K562 (cell line): ENCODE data around the gene ELOB. TPM values are rescaled to one million over a fixed set of nuclear protein-coding genes. Genes with fewer than 3 reads are reported as not detected.

Source experiments
- ATAC-seq: fragments of 200-7000 bp; cut with Tn5 transposase; 3 replicates; pipeline ENCODE4 v1.9.1; 2020; ENCODE audit warnings: moderate library complexity
- BruUV-seq: library from RNA; stranded (reverse); fragments of 400-500 nt; replicated peaks from 2 replicates; lab custom pipeline; 2021; lab: Mats Ljungman, UMichigan
- CTCF ChIA-PET: fragments of 300-600 bp; formaldehyde crosslinking; extraction: SDS; loops from one replicate; lab custom pipeline; 2021; ENCODE audit warnings: low intra/inter-chr PET ratio; lab: Yijun Ruan, JAX
- POLR2A ChIA-PET: fragments of 300-600, 350-650 bp; sonication (Branson Sonifier 250); formaldehyde crosslinking; extraction: SDS; loops from one replicate; lab custom pipeline; 2021; ENCODE audit warnings: antibody characterized with exemption, inconsistent platforms; lab: Yijun Ruan, JAX
- DNase-seq, 4 experiments: peaks; one replicate each; pipeline versions ENCODE4 v3.0.0 to v3.0.0-alpha.2; 2011 to 2018; ENCODE audit warnings: low spot score in 3 of 4, mixed read lengths in 3 of 4; ENCODE audit errors: extremely low read depth in 1 of 4
- FAIRE-seq: peaks from 2 replicates; lab custom pipeline; 2011; peaks lifted over from hg19 to GRCh38; lab: Jason Lieb, UNC
- H2AFZ ChIP-seq: 2 replicates; pipeline ENCODE4 v1.6.0; 2011; ENCODE audit warnings: low read depth, low read length, control low read depth, inconsistent platforms
- H3K27ac ChIP-seq: fragments of 200-600 bp; 3 replicates; pipeline ENCODE4 v1.8.0; 2011; ENCODE audit warnings: low read depth, mild to moderate bottlenecking, control low read depth, inconsistent platforms, low read length, moderate library complexity, mixed read lengths; ENCODE audit errors: extremely low read depth
- H3K27me3 ChIP-seq, 2 experiments: fragments of 300-600 bp in 1 of 2; 2 replicates in 1 of 2; 3 replicates in 1 of 2; pipeline versions ENCODE4 v1.6.0 to v1.8.0; 2011; ENCODE audit warnings: inconsistent platforms in 2 of 2, low read length in 2 of 2, mild to moderate bottlenecking in 1 of 2, mixed read lengths in 1 of 2, moderate library complexity in 1 of 2; ENCODE audit not compliant: control insufficient read depth in 2 of 2, insufficient read depth in 2 of 2
- H3K36me3 ChIP-seq: fragments of 300-600 bp; 3 replicates; pipeline ENCODE4 v1.8.0; 2011; ENCODE audit warnings: mild to moderate bottlenecking, low read length, inconsistent platforms; ENCODE audit not compliant: control insufficient read depth, insufficient read depth
- H3K4me1 ChIP-seq, 2 experiments: fragments of 200-600 bp in 1 of 2; replicated peaks in 1 of 2; 2 replicates in 1 of 2; 3 replicates in 1 of 2; pipeline versions ENCODE4 v1.5.1 to v1.8.0; 2011; ENCODE audit warnings: inconsistent platforms in 2 of 2, low read length in 2 of 2, mild to moderate bottlenecking in 1 of 2, mixed read lengths in 1 of 2, moderate library complexity in 1 of 2; ENCODE audit not compliant: control insufficient read depth in 2 of 2, insufficient read depth in 2 of 2
- H3K4me2 ChIP-seq: 2 replicates; pipeline ENCODE4 v1.6.1; 2011; ENCODE audit warnings: low read length, control low read depth, inconsistent platforms, mixed read lengths; ENCODE audit not compliant: insufficient read depth
- H3K4me3 ChIP-seq: fragments of 200-600 bp; sonication (generic), shearing (Covaris generic); 2 replicates; pipeline ENCODE4 v1.5.1; 2016; ENCODE audit warnings: control low read depth, inconsistent platforms
- H3K79me2 ChIP-seq: fragments of 200-600 bp; 3 replicates; pipeline ENCODE4 v1.8.0; 2011; ENCODE audit warnings: low read length, inconsistent platforms; ENCODE audit not compliant: control insufficient read depth, insufficient read depth
- H3K9ac ChIP-seq, 2 experiments: 2 replicates each; pipeline versions ENCODE4 v1.6.0 to v1.6.1; 2011; ENCODE audit warnings: low read depth in 2 of 2, low read length in 2 of 2, control low read depth in 1 of 2, inconsistent platforms in 1 of 2, mild to moderate bottlenecking in 1 of 2, mixed read lengths in 1 of 2; ENCODE audit not compliant: insufficient read depth in 1 of 2
- H3K9me1 ChIP-seq: one replicate; pipeline ENCODE4 v1.6.0; 2011; ENCODE audit warnings: inconsistent platforms, mild to moderate bottlenecking, low read length, moderate library complexity; ENCODE audit not compliant: control insufficient read depth, insufficient read depth
- H3K9me3 ChIP-seq: replicated peaks from 2 replicates; pipeline ENCODE4 v1.5.1; 2011; ENCODE audit warnings: low read depth, low read length, inconsistent platforms; ENCODE audit not compliant: control insufficient read depth, insufficient read depth
- H4K20me1 ChIP-seq: replicated peaks from 2 replicates; pipeline ENCODE4 v1.6.1; 2011; ENCODE audit warnings: low read length, inconsistent platforms, mixed read lengths; ENCODE audit not compliant: control insufficient read depth, insufficient read depth
- CEBPB ChIP-seq: fragments of 450-650 bp; IDR thresholded peaks from 2 replicates; pipeline ENCODE4 v1.6.1; 2016; ENCODE audit warnings: missing genetic modification characterization, missing compliant biosample characterization
- CREM ChIP-seq: IDR thresholded peaks from 2 replicates; pipeline ENCODE4 v1.6.1; 2014; ENCODE audit warnings: antibody characterized with exemption, low read depth
- DMBX1 ChIP-seq: fragments of 250-450 bp; sonication (Bioruptor Pico); IDR thresholded peaks from 2 replicates; pipeline ENCODE4 v1.8.0; 2022; ENCODE audit warnings: inconsistent platforms, mild to moderate bottlenecking, moderate library complexity, borderline replicate concordance
- ELF1 ChIP-seq: fragments of 200-800 bp; sonication (Bioruptor generic); IDR thresholded peaks from 2 replicates; pipeline ENCODE4 v1.6.1; 2016; ENCODE audit warnings: missing genetic modification characterization, missing compliant biosample characterization
- FOXM1 ChIP-seq, 2 experiments: fragments of 450-650 bp in 1 of 2; sonication (generic) in 1 of 2; formaldehyde crosslinking in 1 of 2; IDR thresholded peaks; 2 replicates each; pipeline versions ENCODE4 v1.6.1 to v1.9.0; 2017 to 2022; ENCODE audit warnings: low read depth in 2 of 2, mild to moderate bottlenecking in 2 of 2, missing genetic modification reagents in 1 of 2, moderate library complexity in 1 of 2
- GABPB2 ChIP-seq: fragments of 250-450 bp; sonication (Bioruptor Pico); conservative IDR thresholded peaks from 2 replicates; pipeline ENCODE4 v1.5.1; 2021; ENCODE audit warnings: mild to moderate bottlenecking
- GTF2F1 ChIP-seq: IDR thresholded peaks from 2 replicates; pipeline ENCODE4 v1.6.1; 2011; ENCODE audit warnings: low read depth, low read length, improper control_type of control experiment
- HDGF ChIP-seq: fragments of 450-650 bp; IDR thresholded peaks from 2 replicates; pipeline ENCODE4 v1.6.1; 2016
- NCOA1 ChIP-seq: fragments of 450-650 bp; IDR thresholded peaks from 2 replicates; pipeline ENCODE4 v1.6.1; 2016; ENCODE audit warnings: low read depth
- PHB ChIP-seq: fragments of 250-450 bp; sonication (Bioruptor Pico); IDR thresholded peaks from 2 replicates; pipeline ENCODE4 v1.5.0; 2021
- POLR2AphosphoS5 ChIP-seq: IDR thresholded peaks from 2 replicates; pipeline ENCODE4 v1.6.1; 2011; ENCODE audit warnings: mild to moderate bottlenecking, low read depth, low read length, moderate library complexity; ENCODE audit not compliant: control insufficient read depth, insufficient read depth
- RBM34 ChIP-seq: fragments of 200-400 bp; formaldehyde crosslinking; IDR thresholded peaks from 2 replicates; pipeline ENCODE4 v1.6.1; 2018; ENCODE audit warnings: low read length, borderline replicate concordance; ENCODE audit not compliant: insufficient read depth
- TFE3 ChIP-seq: fragments of 450-650 bp; formaldehyde crosslinking; IDR thresholded peaks from 2 replicates; pipeline ENCODE4 v1.4.0; 2020; ENCODE audit warnings: mild to moderate bottlenecking, mixed read lengths
- UBTF ChIP-seq, 2 experiments: IDR thresholded peaks; 2 replicates each; pipeline ENCODE4 v1.6.1; 2012; ENCODE audit warnings: improper control_type of control experiment in 2 of 2, low read depth in 2 of 2, low read length in 2 of 2, borderline replicate concordance in 1 of 2
- YBX1 ChIP-seq: fragments of 450-650 bp; IDR thresholded peaks from 2 replicates; pipeline ENCODE4 v1.7.1; 2016; ENCODE audit warnings: mild to moderate bottlenecking
- ZBTB17 ChIP-seq: fragments of 450-650 bp; formaldehyde crosslinking; IDR thresholded peaks from 2 replicates; pipeline ENCODE4 v1.4.0; 2020; ENCODE audit warnings: mild to moderate bottlenecking
- WGBS: fragments of 100-300 bp; shearing (Covaris generic); methylation state at CpG from one replicate; pipeline ENCODE4 v1.1.6; 2016; ENCODE audit warnings: low coverage, mixed read lengths; ENCODE audit not compliant: insufficient coverage; ENCODE audit errors: missing lambda C conversion rate; 5-methylcytosine and 5-hydroxymethylcytosine counted together
- in situ Hi-C: fragments of 300-500 bp; cut with MboI; formaldehyde crosslinking; loops from 4 replicates; pipeline ENCODE4 v1.15.0; 2018; ENCODE audit warnings: inconsistent platforms, mixed read lengths
- intact Hi-C: fragments of 100-400 bp; cut with micrococcal nuclease; formaldehyde crosslinking; loops from 2 replicates; pipeline ENCODE4 v1.14.2; 2022
- polyA plus RNA-seq, 8 experiments: library from polyadenylated mRNA; depleted of rRNA in 4 of 8; stranded (reverse) in 5 of 8; unstranded in 3 of 8; fragments of >200 nt; fragmentation: Nextera tagmentation in 2 of 8; fragmentation: Illumina TruSeq in 1 of 8; extraction: Ambion mirVana in 2 of 8; extraction: Trizol in 1 of 8; gene quantifications; 2 replicates each; pipeline versions ENCODE4 v1.2.1 to v1.2.3, GENCODE V29; 2011 to 2014; ENCODE audit warnings: inconsistent platforms in 1 of 8, missing spikeins in 1 of 8
- total RNA-seq, 7 experiments: library from RNA; depleted of rRNA in 6 of 7; stranded (reverse); fragments of >200 nt in 6 of 7; fragmentation: Illumina TruSeq in 2 of 7; extraction: Trizol in 2 of 7; gene quantifications; 2 replicates each; pipeline versions ENCODE4 v1.2.1 to v1.2.3, GENCODE V29; 2011 to 2021; ENCODE audit warnings: low replicate concordance in 1 of 7
- TF ChIP-seq, protein P1 (sequence below): sonication (generic); formaldehyde crosslinking; IDR thresholded peaks from 2 replicates; pipeline ENCODE4 v1.8.0; 2022; ENCODE audit warnings: missing genetic modification reagents, mild to moderate bottlenecking, borderline replicate concordance

Gene ELOB
- total and polyA plus RNA-seq, 9 of the 15 experiments (the other 6 are each of a cell fraction or from before 2014, with no cell fraction given) = 63.2 to 791 (median 237) TPM

- peaks cover 43% of the 10 kb centered on the region for H3K36me3 ChIP-seq
- no peaks in the 10 kb centered on the region for H3K9me1 ChIP-seq
- intact Hi-C loops (no loop called here), in situ Hi-C loops (no loop called here)
- H3K27ac ChIP-seq = peak overlapping the region; percentile 100
- peak overlapping the region; percentile 79 for H3K4me3 ChIP-seq
- H2AFZ ChIP-seq = peak overlapping the region; percentile 100
- peak; percentile 77 for ATAC-seq
- peak overlapping the region; percentile 96 to 100 for H3K9ac ChIP-seq
- WGBS = under 1% methylated on average over 23 of the region's 23 CpGs
- peaks cover 56% of the 10 kb centered on the region for H3K79me2 ChIP-seq
- FAIRE-seq = peak; percentile 86
- H3K27me3 ChIP-seq = no peaks in the 10 kb centered on the region
- H3K4me1 ChIP-seq = peaks cover 21 to 25% of the 10 kb centered on the region in 2 experiments
- H3K4me2 ChIP-seq = peak overlapping the region; percentile 93
- H4K20me1 ChIP-seq = peaks cover 28% of the 10 kb centered on the region; the same call in 1 of the 2 replicates
- BruUV-seq = TSS peak; percentile 80
- POLR2A ChIA-PET = interaction anchor here (0.6 to 5.6 kb wide), 8 partner anchors 11 to 841 kb away, joined by 3 to 96 read pairs (median 4); partner anchors contain the start of genes KCTD5 and TRAF7
- DNase-seq = peak in 2 of 4 experiments; percentile 88 to 91
- CTCF ChIA-PET = no interaction called here
- H3K9me3 ChIP-seq = no peaks in the 10 kb centered on the region
- no peak for TF ChIP-seq CEBPB (tag)
- no peak for TF ChIP-seq NCOA1
- TF ChIP-seq GABPB2 (CRISPR knock-in tag) = no peak
- TF ChIP-seq FOXM1 (IDR thresholded peaks at IDR 0.05; ENCODE audit: low read depth) = peak; percentile 16; the same call in 1 of the 2 replicates
- no peak for TF ChIP-seq FOXM1 (CRISPR knock-in tag; IDR thresholded peaks at IDR 0.05; ENCODE audit: low read depth)
- no peak for TF ChIP-seq RBM34
- no peak for TF ChIP-seq ZBTB17 (CRISPR knock-in tag)
- 0 out of 2 replicates have a peak, but pooled peaks have one; percentile 4 for TF ChIP-seq CREM
- TF ChIP-seq ELF1 (tag) = peak; percentile 74; the same call in 1 of the 2 replicates
- TF ChIP-seq DMBX1 (CRISPR knock-in tag) = no peak
- TF ChIP-seq UBTF (IDR thresholded peaks at IDR 0.05; ENCODE audit: borderline replicate concordance in 1 of 2, low read depth in 2 of 2, low read length in 2 of 2) = peak; percentile 83 to 90; a peak in 3 of 4 replicates
- 0 out of 2 replicates have a peak, but pooled peaks have one; percentile 17 for TF ChIP-seq GTF2F1
- TF ChIP-seq, protein P1, sequence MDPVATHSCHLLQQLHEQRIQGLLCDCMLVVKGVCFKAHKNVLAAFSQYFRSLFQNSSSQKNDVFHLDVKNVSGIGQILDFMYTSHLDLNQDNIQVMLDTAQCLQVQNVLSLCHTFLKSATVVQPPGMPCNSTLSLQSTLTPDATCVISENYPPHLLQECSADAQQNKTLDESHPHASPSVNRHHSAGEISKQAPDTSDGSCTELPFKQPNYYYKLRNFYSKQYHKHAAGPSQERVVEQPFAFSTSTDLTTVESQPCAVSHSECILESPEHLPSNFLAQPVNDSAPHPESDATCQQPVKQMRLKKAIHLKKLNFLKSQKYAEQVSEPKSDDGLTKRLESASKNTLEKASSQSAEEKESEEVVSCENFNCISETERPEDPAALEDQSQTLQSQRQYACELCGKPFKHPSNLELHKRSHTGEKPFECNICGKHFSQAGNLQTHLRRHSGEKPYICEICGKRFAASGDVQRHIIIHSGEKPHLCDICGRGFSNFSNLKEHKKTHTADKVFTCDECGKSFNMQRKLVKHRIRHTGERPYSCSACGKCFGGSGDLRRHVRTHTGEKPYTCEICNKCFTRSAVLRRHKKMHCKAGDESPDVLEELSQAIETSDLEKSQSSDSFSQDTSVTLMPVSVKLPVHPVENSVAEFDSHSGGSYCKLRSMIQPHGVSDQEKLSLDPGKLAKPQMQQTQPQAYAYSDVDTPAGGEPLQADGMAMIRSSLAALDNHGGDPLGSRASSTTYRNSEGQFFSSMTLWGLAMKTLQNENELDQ (CRISPR knock-in tag) = 0 out of 2 replicates have a peak, but pooled peaks have one; percentile 29
- peak; percentile 40; the same call in 1 of the 2 replicates for TF ChIP-seq POLR2AphosphoS5
- TF ChIP-seq HDGF = no peak
- no peak for TF ChIP-seq TFE3 (CRISPR knock-in tag)
- TF ChIP-seq YBX1 = no peak
- TF ChIP-seq PHB = no peak
These were observed 25.5 kb downstream of the ELOB start for GRCh38 chr16:2751577-2752034.
